GM12872 (cell line): ENCODE results near the gene NAXE.

ENCODE experiments used
- CTCF ChIP-seq: IDR thresholded peaks from 3 replicates; pipeline ENCODE4 v1.5.1; 2011; ENCODE audit warnings: low read depth, mild to moderate bottlenecking, low read length, moderate library complexity; ENCODE audit not compliant: insufficient read depth

The NAXE gene

GRCh38 chr1:156549831-156550230 is 41.7 kb upstream of the NAXE start:
- TF ChIP-seq CTCF = no peak

GRCh38 chr1:156550346-156550745 is 41.2 kb upstream of the NAXE start:
- no peak for TF ChIP-seq CTCF

GRCh38 chr1:156551066-156551643 is 40.4 kb upstream of the NAXE start:
- no peak for TF ChIP-seq CTCF

- no peak for TF ChIP-seq CTCF
Observed at GRCh38 chr1:156551869-156552268, 39.7 kb upstream of the NAXE start.

GRCh38 chr1:156552518-156552917 is 39.1 kb upstream of the NAXE start:
- TF ChIP-seq CTCF = no peak

- TF ChIP-seq CTCF = no peak
Observed at GRCh38 chr1:156553860-156554485, 37.6 kb upstream of the NAXE start.

- no peak for TF ChIP-seq CTCF
Observed at GRCh38 chr1:156554971-156555370, 36.6 kb upstream of the NAXE start.

- no peak for TF ChIP-seq CTCF
Observed at GRCh38 chr1:156555715-156556114, 35.9 kb upstream of the NAXE start.
